Kidney (tissue), 14 donors: ENCODE results near the gene KLK5. TPM values are rescaled to one million over a fixed set of nuclear protein-coding genes. Genes with fewer than 3 reads are reported as not detected.
A peak's percentile ranks its signal among the peaks of the same experiment; 100 is the strongest.

Experiments
- DNase-seq, 5 donors: peaks; one replicate each; pipeline ENCODE4 v3.0.0-alpha.2; 2013 to 2020
- FAIRE-seq: peaks from 2 replicates; lab custom pipeline; 2012; peaks lifted over from hg19 to GRCh38; lab: Jason Lieb, UNC
- H3K27ac ChIP-seq, 2 donors: one replicate each; pipeline ENCODE4 v1.7.0; 2013; ENCODE audit warnings: low read depth in 2 of 2, low read length in 2 of 2, inconsistent platforms in 1 of 2
- H3K27me3 ChIP-seq: one replicate; pipeline ENCODE4 v1.7.1; 2013; ENCODE audit warnings: low read length, inconsistent platforms; ENCODE audit not compliant: control insufficient read depth, insufficient read depth
- H3K36me3 ChIP-seq, 3 donors: one replicate each; pipeline versions ENCODE4 v1.7.0 to v1.7.1; 2013; ENCODE audit warnings: low read length in 3 of 3, control low read depth in 1 of 3, inconsistent platforms in 1 of 3; ENCODE audit not compliant: insufficient read depth in 3 of 3, control insufficient read depth in 2 of 3
- H3K4me1 ChIP-seq, 3 donors: one replicate each; pipeline versions ENCODE4 v1.7.0 to v1.7.1; 2013; ENCODE audit warnings: low read length in 3 of 3, inconsistent platforms in 1 of 3, low read depth in 1 of 3; ENCODE audit not compliant: control insufficient read depth in 2 of 3, insufficient read depth in 2 of 3
- H3K4me3 ChIP-seq, 3 donors: one replicate each; pipeline versions ENCODE4 v1.7.0 to v1.8.1; 2013; ENCODE audit warnings: low read length in 3 of 3, control low read depth in 1 of 3, inconsistent platforms in 1 of 3
- H3K9ac ChIP-seq, 3 donors: one replicate each; pipeline versions ENCODE4 v1.7.0 to v1.7.1; 2013; ENCODE audit warnings: low read length in 3 of 3, control low read depth in 1 of 3, inconsistent platforms in 1 of 3
- H3K9me3 ChIP-seq, 3 donors: one replicate each; pipeline versions ENCODE4 v1.7.0 to v1.7.1; 2013; ENCODE audit warnings: low read length in 3 of 3, control low read depth in 1 of 3, inconsistent platforms in 1 of 3; ENCODE audit not compliant: control insufficient read depth in 2 of 3, insufficient read depth in 1 of 3
- CTCF ChIP-seq: IDR thresholded peaks from 3 replicates; pipeline ENCODE4 v1.5.1; 2012; ENCODE audit warnings: mild to moderate bottlenecking, moderate library complexity, borderline replicate concordance; ENCODE audit not compliant: insufficient read depth; ENCODE audit errors: extremely low read depth
- intact Hi-C: fragments of 100-400 bp; cut with DNase I; formaldehyde crosslinking; loops from one replicate; pipeline ENCODE4 v1.11.1; 2022
- polyA plus RNA-seq: library from polyadenylated mRNA; stranded (reverse); fragments of 350-450 nt; fragmentation: Illumina TruSeq; extraction: RNeasy Lipid Tissue Mini Kit (QIAGEN cat#74804); gene quantifications from one replicate; pipeline ENCODE4 v1.2.3, GENCODE V29; 2014; ENCODE audit warnings: low read depth, low replicate concordance; ENCODE audit not compliant: insufficient read depth
- total RNA-seq: library from RNA; stranded (reverse); fragmentation: NEBNext Ultra II Directional; extraction: Animal tissue kit (Norgen Biotek cat#: 25700); gene quantifications from one replicate; pipeline ENCODE4 v1.2.1, GENCODE V29; 2021
- donor health status: control.
- donor health status: control.
- donor health status: control.
- donor health status: control.
- donor health status: control.
- donor health status: DM: yes; HTN: yes; CAD: no.
- donor health status: Normal renal cell carcinoma (clear cell type).

Gene KLK5
- total and polyA plus RNA-seq, 2 donors from 2014 or later: 0.88 to 1.1 TPM

- FAIRE-seq (no peak), DNase-seq (no peak)
- Histone ChIP-seq H3K4me3 (no peak overlapping the region), H3K4me1 (no peaks in the 10 kb centered on the region), H3K27ac (no peak overlapping the region), H3K9ac (no peak overlapping the region), H3K36me3 (no peaks in the 10 kb centered on the region), H3K27me3 (no peaks in the 10 kb centered on the region), H3K9me3 (no peaks in the 10 kb centered on the region)
- intact Hi-C loops: no loop called here
- TF ChIP-seq CTCF: no peak
These were observed 29.3 kb upstream of the KLK5 start for GRCh38 chr19:50982186-50982585.

GRCh38 chr19:50981587-50982146, 28.8 kb upstream of the KLK5 start:
- H3K27ac ChIP-seq: no peak overlapping the region
- H3K9ac ChIP-seq: no peak overlapping the region
- H3K27me3 ChIP-seq: no peaks in the 10 kb centered on the region
- intact Hi-C loops: no loop called here
- no peaks in the 10 kb centered on the region for H3K9me3 ChIP-seq
- no peaks in the 10 kb centered on the region for H3K36me3 ChIP-seq
- no peak for FAIRE-seq
- H3K4me3 ChIP-seq: no peak overlapping the region
- TF ChIP-seq CTCF: no peak
- H3K4me1 ChIP-seq: no peaks in the 10 kb centered on the region
- no peak for DNase-seq

- intact Hi-C loops: no loop called here
- Histone ChIP-seq H3K27me3 (no peaks in the 10 kb centered on the region), H3K9me3 (no peaks in the 10 kb centered on the region), H3K27ac (no peak overlapping the region), H3K9ac (no peak overlapping the region), H3K4me1 (no peaks in the 10 kb centered on the region), H3K36me3 (no peaks in the 10 kb centered on the region), H3K4me3 (no peak overlapping the region)
- FAIRE-seq: no peak
- no peak for TF ChIP-seq CTCF
- DNase-seq: peak in 1 of 5 donors; percentile 13
These were observed 27.4 kb upstream of the KLK5 start for GRCh38 chr19:50980208-50980607.

GRCh38 chr19:50979758-50980157, 26.9 kb upstream of the KLK5 start:
- Histone ChIP-seq H3K4me3 (no peak overlapping the region), H3K27ac (no peak overlapping the region), H3K9ac (no peak overlapping the region), H3K27me3 (no peaks in the 10 kb centered on the region), H3K36me3 (no peaks in the 10 kb centered on the region), H3K9me3 (no peaks in the 10 kb centered on the region), H3K4me1 (no peaks in the 10 kb centered on the region)
- DNase-seq (no peak), FAIRE-seq (no peak)
- intact Hi-C loops: no loop called here
- no peak for TF ChIP-seq CTCF
